WTC11 (cell line): ENCODE measurements around the gene FBXO9. TPM values are rescaled to one million over a fixed set of nuclear protein-coding genes. Genes with fewer than 3 reads are reported as not detected.

Source experiments
- ATAC-seq: fragments of 200-7000 bp; cut with Tn5 transposase; 2 replicates; pipeline ENCODE4 v1.10.0; 2021; ENCODE audit warnings: mild to moderate bottlenecking, moderate library complexity
- CTCF ChIA-PET: fragments of 300-600 bp; sonication (Branson Sonifier 250); formaldehyde crosslinking; loops from one replicate; lab custom pipeline; 2021; ENCODE audit warnings: antibody characterized with exemption; lab: Charles Lee
- POLR2A ChIA-PET: fragments of 350-600 bp; sonication (Branson Sonifier 250); formaldehyde crosslinking; loops from one replicate; lab custom pipeline; 2021; ENCODE audit warnings: antibody characterized with exemption; lab: Charles Lee
- DNase-seq: peaks from one replicate; pipeline ENCODE4 v3.0.0; 2021; ENCODE audit warnings: low spot score
- H3K27ac Mint-ChIP-seq: 2 replicates; pipeline ENCODE4 v1.8.0; 2021; ENCODE audit warnings: mixed read lengths
- H3K27me3 Mint-ChIP-seq: 2 replicates; pipeline ENCODE4 v1.8.0; 2021; ENCODE audit warnings: low read depth, mild to moderate bottlenecking, moderate library complexity, mixed read lengths
- H3K36me3 Mint-ChIP-seq: 2 replicates; pipeline ENCODE4 v1.8.0; 2021; ENCODE audit warnings: mixed read lengths
- H3K4me1 Mint-ChIP-seq: 2 replicates; pipeline ENCODE4 v1.8.0; 2022; ENCODE audit warnings: mixed read lengths
- H3K4me3 Mint-ChIP-seq: 2 replicates; pipeline ENCODE4 v1.8.0; 2021; ENCODE audit warnings: mild to moderate bottlenecking, moderate library complexity, mixed read lengths
- H3K9me3 Mint-ChIP-seq: 2 replicates; pipeline ENCODE4 v1.8.0; 2021; ENCODE audit warnings: mixed read lengths
- CREM ChIP-seq: sonication (generic); formaldehyde crosslinking; IDR thresholded peaks from 2 replicates; pipeline ENCODE4 v1.8.1; 2022; ENCODE audit warnings: mild to moderate bottlenecking, missing genetic modification reagents, moderate library complexity
- EMX1 ChIP-seq: fragments of 250-450 bp; sonication (Bioruptor Pico); IDR thresholded peaks from 2 replicates; pipeline ENCODE4 v1.8.0; 2021; ENCODE audit warnings: mild to moderate bottlenecking
- FOXK1 ChIP-seq: sonication (generic); formaldehyde crosslinking; IDR thresholded peaks from 2 replicates; pipeline ENCODE4 v1.8.0; 2022; ENCODE audit warnings: mild to moderate bottlenecking, moderate library complexity, missing genetic modification reagents
- FOXP4 ChIP-seq: sonication (generic); formaldehyde crosslinking; IDR thresholded peaks from 2 replicates; pipeline ENCODE4 v1.8.0; 2022; ENCODE audit warnings: mild to moderate bottlenecking, missing genetic modification reagents
- GRHL2 ChIP-seq: fragments of 250-450 bp; sonication (Bioruptor Pico); IDR thresholded peaks from 2 replicates; pipeline ENCODE4 v1.8.0; 2022; ENCODE audit warnings: mild to moderate bottlenecking, moderate library complexity; ENCODE audit not compliant: insufficient replicate concordance, severe bottlenecking
- IRF2 ChIP-seq: sonication (generic); formaldehyde crosslinking; IDR thresholded peaks from 2 replicates; pipeline ENCODE4 v1.8.0; 2022; ENCODE audit warnings: low read depth, missing genetic modification reagents, borderline replicate concordance
- JAZF1 ChIP-seq: fragments of 250-450 bp; sonication (Bioruptor Pico); IDR thresholded peaks from 2 replicates; pipeline ENCODE4 v1.9.0; 2021; ENCODE audit warnings: moderate library complexity, mild to moderate bottlenecking, inconsistent platforms
- NFE2L1 ChIP-seq: sonication (generic); formaldehyde crosslinking; IDR thresholded peaks from 2 replicates; pipeline ENCODE4 v1.8.1; 2023; ENCODE audit warnings: missing genetic modification reagents
- NFYB ChIP-seq: sonication (generic); formaldehyde crosslinking; conservative IDR thresholded peaks from 2 replicates; pipeline ENCODE4 v1.8.0; 2022; ENCODE audit warnings: low read depth, missing genetic modification reagents
- NR3C1 ChIP-seq: sonication (generic); formaldehyde crosslinking; conservative IDR thresholded peaks from 2 replicates; pipeline ENCODE4 v1.8.1; 2023; ENCODE audit warnings: low read depth, mild to moderate bottlenecking, missing genetic modification reagents
- OVOL2 ChIP-seq: fragments of 250-450 bp; sonication (Bioruptor Pico); IDR thresholded peaks from 2 replicates; pipeline ENCODE4 v1.9.0; 2021; ENCODE audit warnings: mild to moderate bottlenecking, borderline replicate concordance
- PRRX2 ChIP-seq: fragments of 250-450 bp; sonication (Bioruptor Pico); IDR thresholded peaks from 2 replicates; pipeline ENCODE4 v1.8.0; 2021; ENCODE audit warnings: mild to moderate bottlenecking
- RELA ChIP-seq: sonication (generic); formaldehyde crosslinking; IDR thresholded peaks from 2 replicates; pipeline ENCODE4 v1.8.1; 2022; ENCODE audit warnings: missing genetic modification reagents, mild to moderate bottlenecking, borderline replicate concordance
- RORB ChIP-seq: fragments of 250-450 bp; sonication (Bioruptor Pico); IDR thresholded peaks from 2 replicates; pipeline ENCODE4 v1.9.0; 2021; ENCODE audit warnings: mild to moderate bottlenecking
- SOX15 ChIP-seq: fragments of 250-450 bp; sonication (Bioruptor Pico); IDR thresholded peaks from 2 replicates; pipeline ENCODE4 v1.9.0; 2021; ENCODE audit warnings: mild to moderate bottlenecking
- SP1 ChIP-seq: sonication (generic); formaldehyde crosslinking; conservative IDR thresholded peaks from 2 replicates; pipeline ENCODE4 v1.8.1; 2022; ENCODE audit warnings: missing genetic modification reagents
- TEAD4 ChIP-seq: sonication (generic); formaldehyde crosslinking; IDR thresholded peaks from 2 replicates; pipeline ENCODE4 v1.8.0; 2022; ENCODE audit warnings: mild to moderate bottlenecking, missing genetic modification reagents
- ZBTB43 ChIP-seq: sonication (generic); formaldehyde crosslinking; IDR thresholded peaks from 2 replicates; pipeline ENCODE4 v1.8.1; 2023; ENCODE audit warnings: mild to moderate bottlenecking, missing genetic modification reagents
- ZSCAN18 ChIP-seq: fragments of 250-450 bp; sonication (Bioruptor Pico); IDR thresholded peaks from 2 replicates; pipeline ENCODE4 v2.1.2; 2022; ENCODE audit warnings: mild to moderate bottlenecking, moderate library complexity
- total RNA-seq: library from RNA; stranded (reverse); gene quantifications from 3 replicates; pipeline ENCODE4 v1.2.3, GENCODE V29; 2021
- TF ChIP-seq, protein P1 (sequence below): sonication (generic); formaldehyde crosslinking; IDR thresholded peaks from 2 replicates; pipeline ENCODE4 v1.8.1; 2023; ENCODE audit warnings: mild to moderate bottlenecking, missing genetic modification reagents, moderate library complexity
- TF ChIP-seq, protein P2 (sequence below): sonication (generic); formaldehyde crosslinking; IDR thresholded peaks from 2 replicates; pipeline ENCODE4 v1.8.0; 2023; ENCODE audit warnings: missing genetic modification reagents
- TF ChIP-seq, protein P3 (sequence below): sonication (generic); formaldehyde crosslinking; IDR thresholded peaks from 2 replicates; pipeline ENCODE4 v1.8.1; 2022; ENCODE audit warnings: low read depth, mild to moderate bottlenecking, moderate library complexity, missing genetic modification reagents, borderline replicate concordance

Gene FBXO9
- total RNA-seq, 1 experiment from 2014 or later = 54.4 TPM

DNA sequence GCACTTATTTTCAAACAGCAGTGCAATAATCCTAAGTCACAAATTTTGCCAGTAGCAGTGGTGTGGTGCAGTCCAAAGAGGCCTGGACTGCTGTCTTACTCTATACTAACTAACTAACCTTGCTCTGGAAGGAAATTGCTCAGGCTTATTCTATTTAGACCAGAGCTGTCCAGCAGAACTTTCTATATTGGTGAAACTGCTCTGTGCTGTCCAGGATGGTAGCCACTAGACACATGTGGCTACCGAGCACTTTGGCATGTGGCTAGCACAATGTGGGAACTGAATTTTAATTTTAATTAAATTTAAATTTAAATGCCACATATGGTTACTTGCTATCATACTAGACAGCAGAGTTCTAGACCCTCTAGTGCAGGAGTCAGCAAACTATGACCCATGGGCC, 27.1 kb upstream of the FBXO9 start (continued):
- TF ChIP-seq, protein P1, sequence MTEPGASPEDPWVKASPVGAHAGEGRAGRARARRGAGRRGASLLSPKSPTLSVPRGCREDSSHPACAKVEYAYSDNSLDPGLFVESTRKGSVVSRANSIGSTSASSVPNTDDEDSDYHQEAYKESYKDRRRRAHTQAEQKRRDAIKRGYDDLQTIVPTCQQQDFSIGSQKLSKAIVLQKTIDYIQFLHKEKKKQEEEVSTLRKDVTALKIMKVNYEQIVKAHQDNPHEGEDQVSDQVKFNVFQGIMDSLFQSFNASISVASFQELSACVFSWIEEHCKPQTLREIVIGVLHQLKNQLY (CRISPR knock-in tag) = no peak
- no peak for TF ChIP-seq RORB

- ATAC-seq = no peak
- H3K4me3 Mint-ChIP-seq = no peak overlapping the region
- no peak for DNase-seq
- no peaks in the 10 kb centered on the region for H3K27me3 Mint-ChIP-seq
- peaks cover 7% of the 10 kb centered on the region for H3K4me1 Mint-ChIP-seq
- H3K36me3 Mint-ChIP-seq = peaks cover 33% of the 10 kb centered on the region
- ChIA-PET POLR2A (no interaction called here), CTCF (no interaction called here)
- TF ChIP-seq FOXP4 (CRISPR knock-in tag) = no peak
- TF ChIP-seq SP1 (CRISPR knock-in tag) = no peak
- TF ChIP-seq NFE2L1 (CRISPR knock-in tag) = no peak
- no peak for TF ChIP-seq FOXK1
- TF ChIP-seq CREM (CRISPR knock-in tag) = no peak
- TF ChIP-seq, protein P2, sequence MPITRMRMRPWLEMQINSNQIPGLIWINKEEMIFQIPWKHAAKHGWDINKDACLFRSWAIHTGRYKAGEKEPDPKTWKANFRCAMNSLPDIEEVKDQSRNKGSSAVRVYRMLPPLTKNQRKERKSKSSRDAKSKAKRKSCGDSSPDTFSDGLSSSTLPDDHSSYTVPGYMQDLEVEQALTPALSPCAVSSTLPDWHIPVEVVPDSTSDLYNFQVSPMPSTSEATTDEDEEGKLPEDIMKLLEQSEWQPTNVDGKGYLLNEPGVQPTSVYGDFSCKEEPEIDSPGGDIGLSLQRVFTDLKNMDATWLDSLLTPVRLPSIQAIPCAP = no peak
- TF ChIP-seq ZBTB43 (CRISPR knock-in tag) = no peak
- no peak for TF ChIP-seq ZSCAN18 (CRISPR knock-in tag)
- TF ChIP-seq, protein P3, sequence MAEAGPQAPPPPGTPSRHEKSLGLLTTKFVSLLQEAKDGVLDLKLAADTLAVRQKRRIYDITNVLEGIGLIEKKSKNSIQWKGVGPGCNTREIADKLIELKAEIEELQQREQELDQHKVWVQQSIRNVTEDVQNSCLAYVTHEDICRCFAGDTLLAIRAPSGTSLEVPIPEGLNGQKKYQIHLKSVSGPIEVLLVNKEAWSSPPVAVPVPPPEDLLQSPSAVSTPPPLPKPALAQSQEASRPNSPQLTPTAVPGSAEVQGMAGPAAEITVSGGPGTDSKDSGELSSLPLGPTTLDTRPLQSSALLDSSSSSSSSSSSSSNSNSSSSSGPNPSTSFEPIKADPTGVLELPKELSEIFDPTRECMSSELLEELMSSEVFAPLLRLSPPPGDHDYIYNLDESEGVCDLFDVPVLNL (CRISPR knock-in tag) = no peak
- no peak for TF ChIP-seq GRHL2
- TF ChIP-seq PRRX2 (CRISPR knock-in tag) = no peak
- no peak for TF ChIP-seq JAZF1 (CRISPR knock-in tag)
- no peak for TF ChIP-seq NR3C1 (CRISPR knock-in tag)
- TF ChIP-seq SOX15 (CRISPR knock-in tag) = no peak
- TF ChIP-seq TEAD4 (CRISPR knock-in tag) = no peak
- TF ChIP-seq IRF2 (CRISPR knock-in tag) = no peak
- no peak for TF ChIP-seq EMX1 (CRISPR knock-in tag)
- TF ChIP-seq OVOL2 (CRISPR knock-in tag) = no peak
- no peak for TF ChIP-seq RELA
- no peak for TF ChIP-seq NFYB (CRISPR knock-in tag)
- no peaks in the 10 kb centered on the region for H3K9me3 Mint-ChIP-seq
- H3K27ac Mint-ChIP-seq = no peak overlapping the region
These were observed 26.6 kb upstream of the FBXO9 start for GRCh38 chr6:53038596-53038995.
